IMR-90 (cell line): Measurements from ENCODE around the gene HARS1. TPM values are rescaled to one million over a fixed set of nuclear protein-coding genes. Genes with fewer than 3 reads are reported as not detected.

Experiments used
- ATAC-seq: fragments of 200-7000 bp; cut with Tn5 transposase; 2 replicates; pipeline ENCODE4 v1.9.1; 2020; ENCODE audit warnings: low read depth, mild to moderate bottlenecking, moderate library complexity
- BruUV-seq: library from RNA; stranded (reverse); fragments of 400-500 nt; replicated peaks from 2 replicates; lab custom pipeline; 2021; lab: Mats Ljungman, UMichigan
- CTCF ChIA-PET: fragments of 300-600 bp; formaldehyde crosslinking; extraction: SDS; loops from one replicate; lab custom pipeline; 2021; ENCODE audit warnings: antibody characterized with exemption; lab: Yijun Ruan, JAX
- POLR2A ChIA-PET: fragments of 300-600 bp; sonication (Branson Sonifier 250); formaldehyde crosslinking; loops from one replicate; lab custom pipeline; 2022; ENCODE audit warnings: antibody characterized with exemption; ENCODE audit not compliant: unreplicated experiment; lab: Charles Lee
- DNase-seq: peaks from one replicate; pipeline ENCODE4 v3.0.0; 2013
- H2AFZ ChIP-seq: replicated peaks from 2 replicates; pipeline ENCODE3; 2013; ENCODE audit warnings: low read length, mild to moderate bottlenecking; ENCODE audit not compliant: poor library complexity
- H2AK5ac ChIP-seq: 2 replicates; pipeline ENCODE4 v1.6.1; 2013; ENCODE audit warnings: low read depth, low read length, inconsistent platforms
- H2AK9ac ChIP-seq: replicated peaks from 2 replicates; pipeline ENCODE3; 2013; ENCODE audit warnings: mild to moderate bottlenecking, low read depth, low read length, moderate library complexity; ENCODE audit not compliant: poor library complexity
- H2BK120ac ChIP-seq: 2 replicates; pipeline ENCODE4 v1.6.1; 2013; ENCODE audit warnings: low read depth, low read length, inconsistent platforms
- H2BK15ac ChIP-seq: 3 replicates; pipeline ENCODE4 v1.6.1; 2013; ENCODE audit warnings: low read depth, low read length, inconsistent platforms
- H2BK20ac ChIP-seq: 2 replicates; pipeline ENCODE4 v1.6.1; 2013; ENCODE audit warnings: low read depth, mild to moderate bottlenecking, inconsistent platforms, low read length, moderate library complexity
- H2BK5ac ChIP-seq: 2 replicates; pipeline ENCODE4 v1.6.1; 2013; ENCODE audit warnings: mild to moderate bottlenecking, low read depth, low read length, inconsistent platforms; ENCODE audit not compliant: poor library complexity, severe bottlenecking
- H3K14ac ChIP-seq: replicated peaks from 2 replicates; pipeline ENCODE4 v1.6.1; 2013; ENCODE audit warnings: low read depth, low read length, inconsistent platforms
- H3K18ac ChIP-seq: 2 replicates; pipeline ENCODE4 v1.6.1; 2013; ENCODE audit warnings: low read depth, low read length, control low read depth
- H3K23ac ChIP-seq: 2 replicates; pipeline ENCODE4 v1.6.1; 2013; ENCODE audit warnings: low read depth, low read length, inconsistent platforms
- H3K27ac ChIP-seq: 2 replicates; pipeline ENCODE4 v1.5.1; 2013; ENCODE audit warnings: mild to moderate bottlenecking, control low read depth, low read length; ENCODE audit not compliant: insufficient read depth
- H3K27me3 ChIP-seq: 2 replicates; pipeline ENCODE4 v1.6.1; 2013; ENCODE audit warnings: low read length; ENCODE audit not compliant: control insufficient read depth, insufficient read depth
- H3K36me3 ChIP-seq: 2 replicates; pipeline ENCODE4 v1.6.1; 2013; ENCODE audit warnings: low read length, mixed read lengths; ENCODE audit not compliant: control insufficient read depth, insufficient read depth
- H3K4ac ChIP-seq: 2 replicates; pipeline ENCODE4 v1.6.1; 2013; ENCODE audit warnings: low read depth, low read length, inconsistent platforms
- H3K4me1 ChIP-seq: 2 replicates; pipeline ENCODE4 v1.6.1; 2013; ENCODE audit warnings: low read length, mixed read lengths; ENCODE audit not compliant: control insufficient read depth, insufficient read depth
- H3K4me2 ChIP-seq: 2 replicates; pipeline ENCODE4 v1.6.1; 2013; ENCODE audit warnings: low read depth, mild to moderate bottlenecking, control low read depth, low read length, moderate library complexity
- H3K4me3 ChIP-seq: 2 replicates; pipeline ENCODE4 v1.5.1; 2013; ENCODE audit warnings: low read depth, mild to moderate bottlenecking, control low read depth, low read length, moderate library complexity; ENCODE audit not compliant: insufficient read depth
- H3K56ac ChIP-seq: 2 replicates; pipeline ENCODE4 v1.6.1; 2013; ENCODE audit warnings: low read length, inconsistent platforms; ENCODE audit not compliant: insufficient read depth; ENCODE audit errors: extremely low read depth
- H3K79me1 ChIP-seq, 2 experiments: 2 replicates each; pipeline ENCODE4 v1.6.1; 2013; ENCODE audit warnings: low read length in 2 of 2, inconsistent platforms in 1 of 2, low read depth in 1 of 2
- H3K9ac ChIP-seq: 2 replicates; pipeline ENCODE4 v1.6.1; 2013; ENCODE audit warnings: low read depth, low read length, control low read depth
- H3K9me1 ChIP-seq: 2 replicates; pipeline ENCODE4 v1.6.1; 2013; ENCODE audit warnings: low read length, inconsistent platforms; ENCODE audit not compliant: insufficient read depth
- H3K9me3 ChIP-seq: 2 replicates; pipeline ENCODE4 v1.6.1; 2013; ENCODE audit warnings: low read length; ENCODE audit not compliant: control insufficient read depth, insufficient read depth
- H4K20me1 ChIP-seq: 2 replicates; pipeline ENCODE4 v1.6.1; 2013; ENCODE audit warnings: low read length, inconsistent platforms; ENCODE audit not compliant: insufficient read depth
- H4K5ac ChIP-seq: 2 replicates; pipeline ENCODE4 v1.6.1; 2013; ENCODE audit warnings: mild to moderate bottlenecking, low read depth, low read length, control low read depth
- H4K8ac ChIP-seq, 2 experiments: 2 replicates each; pipeline ENCODE4 v1.6.1; 2013; ENCODE audit warnings: low read depth in 2 of 2, low read length in 2 of 2, control low read depth in 1 of 2, inconsistent platforms in 1 of 2
- H4K91ac ChIP-seq: 2 replicates; pipeline ENCODE4 v1.6.1; 2013; ENCODE audit warnings: low read depth, low read length, inconsistent platforms; ENCODE audit not compliant: insufficient read depth
- BHLHE40 ChIP-seq: fragments of 150-350 bp; IDR thresholded peaks from 2 replicates; pipeline ENCODE4 v1.6.1; 2016; ENCODE audit warnings: mild to moderate bottlenecking, low read depth, low read length
- CTCF ChIP-seq: conservative IDR thresholded peaks from 2 replicates; pipeline ENCODE4 v1.5.1; 2012; ENCODE audit warnings: mild to moderate bottlenecking, low read depth, low read length, improper control_type of control experiment
- FOS ChIP-seq: fragments of 150-350 bp; IDR thresholded peaks from 2 replicates; pipeline ENCODE4 v1.6.1; 2016; ENCODE audit warnings: low read depth, low read length
- MXI1 ChIP-seq: IDR thresholded peaks from 2 replicates; pipeline ENCODE4 v1.6.1; 2012; ENCODE audit warnings: low read depth, mild to moderate bottlenecking, low read length, moderate library complexity, borderline replicate concordance
- POLR2A ChIP-seq: IDR thresholded peaks from 2 replicates; pipeline ENCODE4 v1.6.1; 2012; ENCODE audit warnings: mild to moderate bottlenecking, low read depth, low read length
- RAD21 ChIP-seq: IDR thresholded peaks from 2 replicates; pipeline ENCODE4 v1.6.1; 2012; ENCODE audit warnings: low read length, improper control_type of control experiment
- RCOR1 ChIP-seq: IDR thresholded peaks from 2 replicates; pipeline ENCODE4 v1.6.1; 2012; ENCODE audit warnings: mild to moderate bottlenecking, low read length, improper control_type of control experiment; ENCODE audit not compliant: insufficient replicate concordance
- USF2 ChIP-seq: fragments of 150-350 bp; IDR thresholded peaks from 2 replicates; pipeline ENCODE4 v1.6.1; 2017; ENCODE audit warnings: mild to moderate bottlenecking, antibody characterized with exemption, low read length, low read depth
- WGBS, 2 experiments: methylation state at CpG; one replicate each; pipeline versions ENCODE4 v1.1.5 to v1.1.7; 2013; ENCODE audit warnings: missing lambda C conversion rate in 2 of 2; ENCODE audit not compliant: insufficient read length in 1 of 2; ENCODE audit errors: extremely low coverage in 2 of 2; 5-methylcytosine and 5-hydroxymethylcytosine counted together
- dilution Hi-C: fragments of 300-500 bp; cut with HindIII; formaldehyde crosslinking; loops from one replicate; pipeline ENCODE4 v1.14.3; 2018; ENCODE audit warnings: low sequenced_read_pairs; ENCODE audit not compliant: unreplicated experiment
- in situ Hi-C: fragments of 300-500 bp; cut with MboI; formaldehyde crosslinking; loops from 3 replicates; pipeline ENCODE4 v1.14.3; 2019; ENCODE audit warnings: low sequenced_read_pairs, inconsistent platforms, mixed read lengths
- intact Hi-C: fragments of 100-400 bp; cut with micrococcal nuclease; formaldehyde crosslinking; loops from 2 replicates; pipeline ENCODE4 v1.10.0; 2022
- polyA plus RNA-seq, 3 experiments: library from polyadenylated mRNA; depleted of rRNA; stranded (reverse); fragments of >200 nt; gene quantifications; 2 replicates each; pipeline ENCODE4 v1.2.3, GENCODE V29; 2012; ENCODE audit warnings: low replicate concordance in 1 of 3
- total RNA-seq: library from RNA; depleted of rRNA; stranded (reverse); fragments of >200 nt; gene quantifications from 2 replicates; pipeline ENCODE4 v1.2.3, GENCODE V29; 2012

HARS1 gene
- total and polyA plus RNA-seq, 2 of the 4 experiments (the other 2 are of a cell fraction) = 97.6 to 141 TPM

GRCh38 chr5:140633021-140633471 is 58.1 kb downstream of the HARS1 start, which contains the start of gene CD14:
Gene CD14, minus strand, starts transcription at chr5:140633175. Its CDS starts 104 bp downstream, at chr5:140633071.
- CTCF ChIA-PET = interaction anchor here (0.5 to 1.0 kb wide), 3 partner anchors 85 to 260 kb away, joined by 3 to 4 read pairs (median 3); partner anchors contain the start of gene EIF4EBP3
- POLR2A ChIA-PET = no interaction called here

More at GRCh38 chr5:140633021-140633471, 58.1 kb downstream of the HARS1 start, which contains the start of gene CD14:
- Histone ChIP-seq H3K4me2 (peak within 1 kb of the TSS; percentile 71), H2BK20ac (no peak within 1 kb of the TSS), H3K56ac (no peak within 1 kb of the TSS), H3K23ac (peak within 1 kb of the TSS; percentile 60), H3K9me1 (no peaks in the 10 kb centered on the region), H3K4me1 (peaks cover 5% of the 10 kb centered on the region; the same call in 1 of the 2 replicates), H2AK9ac (peak within 1 kb of the TSS; percentile 58), H3K27me3 (peaks cover 16% of the 10 kb centered on the region), H3K14ac (no peak within 1 kb of the TSS; the same call in 1 of the 2 replicates), H3K36me3 (no peaks in the 10 kb centered on the region), H4K5ac (no peak within 1 kb of the TSS), H4K8ac (no peak within 1 kb of the TSS), H3K79me1 (no peaks in the 10 kb centered on the region), H3K4ac (no peak within 1 kb of the TSS), H2BK15ac (no peak within 1 kb of the TSS), H2AK5ac (no peak within 1 kb of the TSS), H3K27ac (no peak within 1 kb of the TSS), H3K9me3 (no peaks in the 10 kb centered on the region; the same call in 1 of the 2 replicates), H2AFZ (peak within 1 kb of the TSS; percentile 95), H2BK5ac (no peak within 1 kb of the TSS), H3K4me3 (peak within 1 kb of the TSS; percentile 30), H4K91ac (no peak within 1 kb of the TSS), H2BK120ac (no peak within 1 kb of the TSS), H3K18ac (no peak within 1 kb of the TSS), H3K9ac (no peak within 1 kb of the TSS), H4K20me1 (no peaks in the 10 kb centered on the region)
- WGBS, 2 experiments = no CpG with 5 or more reads among the region's 16 CpGs
- no TSS peak for BruUV-seq
- intact Hi-C loops (loop anchor here (10.0 kb wide), 1 partner anchor 388 kb away; no protein-coding TSS in a partner anchor), dilution Hi-C loops (no loop called here), in situ Hi-C loops (no loop called here)
- DNase-seq (no peak), ATAC-seq (peak; percentile 62)
- TF ChIP-seq FOS (no peak), CTCF (0 out of 2 replicates have a peak, but pooled peaks have one; percentile 3), USF2 (no peak), MXI1 (no peak), RAD21 (no peak), BHLHE40 (no peak), RCOR1 (no peak), POLR2A (no peak)
